ENCODE results near the gene FAM120A.
"Not testable (repeated sequence)": the region's sequence is repeated elsewhere in the genome, so short reads cannot be mapped to it uniquely, and the experiment has no call there.

Gene FAM120A

GRCh38 chr9:93434056-93434455, 17.4 kb upstream of the FAM120A start:
- Mint-ChIP-seq H3K4me1 (ENCODE audit: low read depth) (peaks cover 5% of the 10 kb centered on the region), H3K27me3 (ENCODE audit: low read depth) (peaks cover 2% of the 10 kb centered on the region), H3K27ac (no peak overlapping the region), H3K36me3 (ENCODE audit: low read depth) (peaks cover 2% of the 10 kb centered on the region), H3K4me3 (no peak overlapping the region), H3K9me3 (no peaks in the 10 kb centered on the region)
- DNase-seq (ENCODE audit: low spot score): no peak

DNA sequence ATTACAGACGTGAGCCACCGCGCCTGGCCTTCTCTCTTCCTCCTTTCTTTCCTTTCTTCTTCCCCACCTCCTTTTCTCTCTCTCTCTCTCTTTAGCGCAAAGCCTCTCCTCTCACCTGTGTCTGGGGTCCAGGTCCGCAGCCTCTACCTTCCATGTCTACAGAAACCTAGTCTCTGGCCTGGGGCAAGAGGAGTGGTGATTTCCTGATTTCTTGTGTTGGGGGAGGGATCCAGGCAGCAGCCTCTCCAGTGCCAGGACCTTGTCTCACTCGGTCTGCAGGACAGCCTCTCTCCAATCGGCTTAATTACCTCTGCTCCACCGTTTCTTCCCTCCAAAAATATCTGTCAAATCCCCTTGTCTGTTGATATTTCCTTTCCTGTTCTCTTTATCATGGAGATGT, 16.1 kb upstream of the FAM120A start:
- Mint-ChIP-seq H3K36me3 (ENCODE audit: low read depth) (peaks cover 2% of the 10 kb centered on the region), H3K27me3 (ENCODE audit: low read depth) (no peaks in the 10 kb centered on the region), H3K4me1 (ENCODE audit: low read depth) (peaks cover 5% of the 10 kb centered on the region), H3K27ac (no peak overlapping the region), H3K9me3 (no peaks in the 10 kb centered on the region), H3K4me3 (no peak overlapping the region)
- DNase-seq (ENCODE audit: low spot score): no peak

GRCh38 chr9:93436218-93436617, 15.3 kb upstream of the FAM120A start:
- Mint-ChIP-seq H3K4me1 (ENCODE audit: low read depth) (peaks cover 5% of the 10 kb centered on the region), H3K9me3 (no peaks in the 10 kb centered on the region)

GRCh38 chr9:93436655-93437407, 14.7 kb upstream of the FAM120A start:
- H3K27ac Mint-ChIP-seq: no peak overlapping the region
- no peaks in the 10 kb centered on the region for H3K9me3 Mint-ChIP-seq
- peaks cover 2% of the 10 kb centered on the region for H3K36me3 Mint-ChIP-seq (ENCODE audit: low read depth)
- no peak overlapping the region for H3K4me3 Mint-ChIP-seq
- DNase-seq (ENCODE audit: low spot score): no peak
- peaks cover under 1% of the 10 kb centered on the region for H3K4me1 Mint-ChIP-seq (ENCODE audit: low read depth)
- H3K27me3 Mint-ChIP-seq (ENCODE audit: low read depth): no peaks in the 10 kb centered on the region

More at GRCh38 chr9:93436218-93436617, 15.3 kb upstream of the FAM120A start:
- peaks cover 2% of the 10 kb centered on the region for H3K36me3 Mint-ChIP-seq (ENCODE audit: low read depth)
- H3K27ac Mint-ChIP-seq: no peak overlapping the region
- H3K27me3 Mint-ChIP-seq (ENCODE audit: low read depth): no peaks in the 10 kb centered on the region
- no peak overlapping the region for H3K4me3 Mint-ChIP-seq
- DNase-seq (ENCODE audit: low spot score): no peak

DNA sequence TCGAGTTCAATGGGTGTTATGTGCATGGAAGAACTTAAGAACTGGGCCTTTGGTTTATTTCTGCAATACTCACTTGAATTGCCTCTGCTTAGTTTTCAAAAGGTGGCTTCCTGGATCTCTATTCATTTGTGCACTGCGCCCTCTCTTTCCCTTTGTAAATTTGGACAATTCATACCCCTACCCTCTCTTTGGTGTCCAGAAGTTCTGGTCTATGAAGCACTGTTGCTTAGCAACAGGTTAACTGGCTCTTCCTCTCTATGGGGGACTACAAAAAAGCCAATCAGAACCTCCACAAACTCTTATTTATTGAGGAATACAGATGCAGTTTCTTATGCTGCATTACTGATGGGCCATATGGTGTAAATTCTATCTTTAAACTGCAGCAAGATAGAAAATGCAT, 13.5 kb upstream of the FAM120A start:
- Mint-ChIP-seq H3K4me3 (no peak overlapping the region), H3K36me3 (ENCODE audit: low read depth) (peaks cover 2% of the 10 kb centered on the region), H3K27me3 (ENCODE audit: low read depth) (no peaks in the 10 kb centered on the region), H3K27ac (no peak overlapping the region), H3K4me1 (ENCODE audit: low read depth) (no peaks in the 10 kb centered on the region), H3K9me3 (no peaks in the 10 kb centered on the region)
- no peak for DNase-seq (ENCODE audit: low spot score)

GRCh38 chr9:93439301-93439700, 12.2 kb upstream of the FAM120A start:
- H3K4me1 Mint-ChIP-seq (ENCODE audit: low read depth); H3K36me3 Mint-ChIP-seq (ENCODE audit: low read depth); H3K27ac Mint-ChIP-seq; H3K4me3 Mint-ChIP-seq; DNase-seq (ENCODE audit: low spot score); H3K27me3 Mint-ChIP-seq (ENCODE audit: low read depth); H3K9me3 Mint-ChIP-seq: not testable (repeated sequence)

GRCh38 chr9:93440896-93441580, 10.4 kb upstream of the FAM120A start:
- Mint-ChIP-seq H3K27ac (no peak overlapping the region), H3K9me3 (no peaks in the 10 kb centered on the region), H3K36me3 (ENCODE audit: low read depth) (peaks cover 7% of the 10 kb centered on the region)

GRCh38 chr9:93446073-93446472, 5.4 kb upstream of the FAM120A start:
- Mint-ChIP-seq H3K4me3 (no peak overlapping the region), H3K27ac (no peak overlapping the region), H3K4me1 (ENCODE audit: low read depth) (peaks cover 23% of the 10 kb centered on the region), H3K9me3 (no peaks in the 10 kb centered on the region), H3K36me3 (ENCODE audit: low read depth) (peaks cover 43% of the 10 kb centered on the region), H3K27me3 (ENCODE audit: low read depth) (no peaks in the 10 kb centered on the region)
- no peak for DNase-seq (ENCODE audit: low spot score)

More at GRCh38 chr9:93440896-93441580, 10.4 kb upstream of the FAM120A start:
- Mint-ChIP-seq H3K27me3 (ENCODE audit: low read depth) (no peaks in the 10 kb centered on the region), H3K4me3 (no peak overlapping the region), H3K4me1 (ENCODE audit: low read depth) (no peaks in the 10 kb centered on the region)
- DNase-seq (ENCODE audit: low spot score): no peak

GRCh38 chr9:93447655-93448054, 3.8 kb upstream of the FAM120A start:
- H3K9me3 Mint-ChIP-seq: no peaks in the 10 kb centered on the region
- H3K27me3 Mint-ChIP-seq (ENCODE audit: low read depth): no peaks in the 10 kb centered on the region
- H3K4me3 Mint-ChIP-seq: no peak overlapping the region
- DNase-seq (ENCODE audit: low spot score): no peak
- H3K4me1 Mint-ChIP-seq (ENCODE audit: low read depth): peaks cover 23% of the 10 kb centered on the region
- H3K36me3 Mint-ChIP-seq (ENCODE audit: low read depth): peaks cover 47% of the 10 kb centered on the region
- no peak overlapping the region for H3K27ac Mint-ChIP-seq

DNA sequence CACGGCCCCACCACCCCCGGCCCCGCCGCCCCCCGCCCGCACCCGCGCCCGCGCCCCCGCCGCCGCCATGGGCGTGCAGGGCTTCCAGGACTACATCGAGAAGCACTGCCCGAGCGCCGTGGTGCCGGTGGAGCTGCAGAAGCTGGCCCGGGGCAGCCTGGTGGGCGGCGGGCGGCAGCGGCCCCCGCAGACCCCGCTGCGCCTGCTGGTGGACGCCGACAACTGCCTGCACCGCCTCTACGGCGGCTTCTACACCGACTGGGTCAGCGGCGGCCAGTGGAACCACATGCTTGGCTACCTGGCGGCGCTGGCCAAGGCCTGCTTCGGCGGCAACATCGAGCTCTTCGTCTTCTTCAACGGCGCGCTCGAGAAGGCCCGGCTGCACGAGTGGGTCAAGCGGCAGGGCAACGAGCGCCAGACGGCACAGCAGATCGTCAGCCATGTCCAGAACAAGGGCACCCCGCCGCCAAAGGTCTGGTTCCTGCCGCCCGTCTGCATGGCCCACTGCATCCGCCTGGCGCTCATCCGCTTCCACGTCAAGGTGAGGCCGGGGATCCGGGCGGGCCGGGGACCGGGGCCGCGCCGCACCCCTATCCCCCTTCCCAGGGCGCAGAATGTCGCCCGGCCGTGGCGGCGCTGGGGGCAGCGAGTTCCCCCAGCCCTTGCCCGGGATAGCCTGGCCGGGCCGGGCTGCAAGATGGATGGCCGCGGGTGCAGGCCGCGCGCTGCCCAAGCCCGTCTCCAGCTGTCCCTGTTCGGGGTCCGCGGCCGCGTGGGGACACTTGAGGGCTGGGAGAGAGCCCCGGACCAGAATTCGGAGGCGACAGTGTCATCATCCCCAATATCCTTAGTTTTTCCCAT, 594 bp downstream of the FAM120A start:
- H3K9me3 Mint-ChIP-seq: no peaks in the 10 kb centered on the region
- H3K36me3 Mint-ChIP-seq (ENCODE audit: low read depth): peaks cover 50% of the 10 kb centered on the region
- H3K4me3 Mint-ChIP-seq: peak overlapping the region; percentile 91
- H3K4me1 Mint-ChIP-seq (ENCODE audit: low read depth): peaks cover 46% of the 10 kb centered on the region
- peak; percentile 44 for DNase-seq (ENCODE audit: low spot score)
- H3K27me3 Mint-ChIP-seq (ENCODE audit: low read depth): no peaks in the 10 kb centered on the region
- H3K27ac Mint-ChIP-seq: peak overlapping the region; percentile 90

GRCh38 chr9:93452710-93453046, 1.2 kb downstream of the FAM120A start:
- Mint-ChIP-seq H3K27me3 (ENCODE audit: low read depth) (no peaks in the 10 kb centered on the region), H3K4me1 (ENCODE audit: low read depth) (peaks cover 45% of the 10 kb centered on the region), H3K4me3 (peak overlapping the region; percentile 91), H3K36me3 (ENCODE audit: low read depth) (peaks cover 45% of the 10 kb centered on the region), H3K9me3 (no peaks in the 10 kb centered on the region), H3K27ac (peak overlapping the region; percentile 90)
- DNase-seq (ENCODE audit: low spot score): no peak

DNA sequence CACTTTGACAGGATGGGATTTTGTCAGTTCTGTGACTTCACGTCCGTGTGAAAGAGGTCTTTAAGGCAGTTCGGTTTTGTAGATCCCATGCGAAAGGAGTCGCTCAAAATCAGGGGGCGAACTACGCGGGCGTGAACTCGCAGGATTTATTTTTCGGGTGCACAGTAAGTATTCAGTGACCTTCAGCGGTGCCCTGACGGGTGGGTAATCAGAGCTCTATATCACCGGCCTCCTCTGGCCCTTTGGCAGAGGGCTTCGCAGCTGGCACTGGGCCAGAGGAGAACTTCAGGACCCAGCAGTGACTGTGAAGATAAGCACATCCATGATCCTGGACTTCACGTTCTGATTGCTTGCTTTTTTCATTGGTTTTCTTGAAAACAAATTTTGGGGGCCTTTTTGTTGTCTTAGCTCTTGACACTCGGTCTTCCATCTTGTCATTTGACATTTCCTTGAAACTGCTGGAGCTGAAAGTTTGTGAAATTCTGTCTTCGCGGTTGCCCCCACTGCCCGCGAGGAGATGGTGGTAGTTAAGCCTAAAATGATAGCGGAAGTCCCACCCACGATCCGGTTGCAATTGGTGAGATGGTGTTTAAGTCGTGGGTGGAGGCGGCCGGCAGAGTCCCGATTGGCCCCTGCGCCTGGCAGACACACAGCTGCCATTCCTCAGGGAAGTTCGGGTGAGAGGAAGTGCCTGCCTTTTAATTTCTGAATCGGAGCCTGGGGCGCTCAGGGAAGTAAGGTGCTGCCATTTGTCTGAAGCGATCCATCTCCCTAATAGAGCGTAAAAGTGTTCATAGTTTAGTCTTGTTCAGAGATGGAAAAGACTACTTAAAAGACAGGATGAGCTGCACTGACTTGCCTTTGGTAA, 1.8 kb downstream of the FAM120A start, which contains the start of gene FAM120AOS:
Gene FAM120AOS (minus strand): TSS at position 535 of the 868 bp plus-strand sequence. CDS start 872 bp downstream, outside the sequence.
- peak; percentile 91 for DNase-seq (ENCODE audit: low spot score)
- Mint-ChIP-seq H3K36me3 (ENCODE audit: low read depth) (peaks cover 45% of the 10 kb centered on the region), H3K9me3 (no peaks in the 10 kb centered on the region), H3K27me3 (ENCODE audit: low read depth) (no peaks in the 10 kb centered on the region), H3K4me3 (peak within 1 kb of the TSS; percentile 91), H3K27ac (peak within 1 kb of the TSS; percentile 90), H3K4me1 (ENCODE audit: low read depth) (peaks cover 49% of the 10 kb centered on the region)

- H3K27ac Mint-ChIP-seq: peak overlapping the region; percentile 67
Measured at GRCh38 chr9:93456022-93456421, 4.5 kb downstream of the FAM120A start.

More at GRCh38 chr9:93456022-93456421, 4.5 kb downstream of the FAM120A start:
- Mint-ChIP-seq H3K36me3 (ENCODE audit: low read depth) (peaks cover 51% of the 10 kb centered on the region), H3K4me3 (peak overlapping the region; percentile 54), H3K9me3 (no peaks in the 10 kb centered on the region), H3K27me3 (ENCODE audit: low read depth) (no peaks in the 10 kb centered on the region), H3K4me1 (ENCODE audit: low read depth) (peaks cover 61% of the 10 kb centered on the region)
- no peak for DNase-seq (ENCODE audit: low spot score)
